Medulla oblongata (tissue), 1 donor: ENCODE results near the gene C3orf62.

Experiments
- DNase-seq: peaks from one replicate; pipeline ENCODE4 v3.0.0-alpha.2; 2015; ENCODE audit errors: extremely low spot score

Gene C3orf62

DNA sequence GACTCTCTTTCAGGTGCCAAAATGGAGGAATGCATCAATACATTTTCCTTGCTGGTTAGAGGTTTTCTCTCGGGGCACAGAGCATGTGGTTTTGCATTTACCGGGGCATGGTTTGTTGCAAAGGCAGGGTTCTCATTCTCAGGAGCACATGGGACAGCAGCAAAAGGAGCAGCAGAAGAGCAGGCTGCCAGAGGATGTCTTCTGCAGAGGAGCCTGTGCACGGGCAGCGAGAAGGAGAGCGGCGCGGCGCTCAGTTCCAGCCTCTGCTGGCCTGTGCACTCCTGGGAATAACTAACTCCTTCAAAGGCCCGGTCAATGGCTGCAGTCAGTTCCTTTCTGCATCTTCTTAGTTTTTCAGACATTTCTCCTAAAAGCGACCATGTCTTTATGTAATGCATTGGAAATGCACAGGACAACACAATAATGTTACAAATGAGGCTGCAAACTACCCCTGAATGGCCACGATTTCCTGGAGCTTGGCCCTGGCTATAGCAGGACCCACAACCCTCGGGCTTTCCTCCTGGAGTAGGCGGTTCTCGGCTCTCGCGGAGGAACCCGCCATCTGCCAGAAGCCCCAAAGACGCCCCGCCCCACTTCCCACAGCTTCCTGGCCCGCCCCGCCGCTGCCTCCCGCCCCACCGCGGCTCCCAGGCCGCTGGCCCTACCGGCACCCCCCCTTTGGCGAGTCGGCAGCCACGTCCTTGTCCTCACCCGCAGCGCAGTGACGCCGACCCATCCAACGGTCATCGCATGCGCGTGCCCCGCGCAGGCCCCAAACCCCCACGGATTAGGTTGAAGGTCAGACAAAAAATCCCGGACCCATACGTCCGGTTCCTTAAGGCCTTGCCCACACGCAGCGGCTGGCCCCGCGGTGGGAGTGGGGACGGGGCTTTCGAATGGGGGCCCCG is at the start of gene C3orf62:
C3orf62 (minus strand) TSS at position 758 of the 908 bp plus-strand sequence; CDS start at position 398, 360 bp downstream.
- DNase-seq: peak; percentile 78

DNA sequence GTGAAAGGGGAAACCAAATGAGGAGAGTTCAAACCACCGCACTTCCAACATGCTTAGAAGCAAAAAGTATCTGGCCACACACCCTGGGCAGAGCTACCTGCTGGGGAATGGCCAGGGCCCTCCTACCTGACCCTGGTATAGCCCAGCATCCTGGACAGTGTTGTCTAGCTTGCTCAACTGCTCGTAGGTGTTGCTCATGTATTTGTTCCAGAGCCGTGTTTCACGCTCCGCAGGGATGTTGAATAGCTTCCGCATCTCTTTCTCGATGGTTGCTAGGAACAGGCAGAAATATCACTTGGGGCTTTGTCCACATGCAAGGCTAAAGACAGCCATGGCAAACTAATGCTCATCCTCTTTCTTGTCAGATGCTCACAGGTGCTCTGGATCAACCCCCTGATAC is 47.7 kb upstream of the C3orf62 start:
- DNase-seq: no peak

DNA sequence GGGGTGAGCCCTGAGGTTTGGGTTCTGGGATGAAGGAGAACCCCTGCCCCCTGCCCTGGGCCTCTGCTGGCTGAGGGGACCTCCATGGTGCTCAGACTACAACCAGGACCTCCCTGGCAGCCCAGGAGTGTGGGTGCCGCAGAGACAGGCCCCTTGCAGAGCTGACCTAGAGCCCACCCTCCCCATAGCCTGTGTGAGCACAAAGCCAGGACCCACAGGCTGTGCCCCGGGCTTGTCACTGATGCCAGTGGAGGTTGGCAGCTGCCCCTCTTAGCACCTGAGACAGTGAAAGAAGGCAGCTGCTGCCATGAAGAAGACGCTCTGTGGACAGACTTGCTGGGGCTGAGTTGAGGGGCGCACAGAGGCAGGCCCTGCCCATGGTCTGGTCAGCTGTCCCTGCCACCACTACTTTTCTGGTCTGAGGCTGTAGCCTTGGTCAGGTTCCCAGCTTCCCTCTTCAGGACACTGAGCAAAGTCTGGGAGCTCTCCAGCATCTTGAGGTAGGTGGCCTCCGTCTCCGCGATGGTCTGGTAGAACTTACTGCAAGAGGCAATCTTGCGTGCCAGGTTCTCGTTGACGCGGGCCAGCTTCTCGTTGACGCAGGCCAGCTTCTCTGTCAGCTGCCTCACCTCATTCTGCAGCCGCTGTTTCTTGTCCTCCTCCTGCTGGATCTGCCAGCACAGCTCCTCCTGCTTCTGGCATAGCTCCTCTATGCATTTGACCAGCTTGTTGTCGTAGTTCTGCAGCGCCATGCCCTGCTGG is 39.8 kb upstream of the C3orf62 start:
- DNase-seq: peak; percentile 30

DNA sequence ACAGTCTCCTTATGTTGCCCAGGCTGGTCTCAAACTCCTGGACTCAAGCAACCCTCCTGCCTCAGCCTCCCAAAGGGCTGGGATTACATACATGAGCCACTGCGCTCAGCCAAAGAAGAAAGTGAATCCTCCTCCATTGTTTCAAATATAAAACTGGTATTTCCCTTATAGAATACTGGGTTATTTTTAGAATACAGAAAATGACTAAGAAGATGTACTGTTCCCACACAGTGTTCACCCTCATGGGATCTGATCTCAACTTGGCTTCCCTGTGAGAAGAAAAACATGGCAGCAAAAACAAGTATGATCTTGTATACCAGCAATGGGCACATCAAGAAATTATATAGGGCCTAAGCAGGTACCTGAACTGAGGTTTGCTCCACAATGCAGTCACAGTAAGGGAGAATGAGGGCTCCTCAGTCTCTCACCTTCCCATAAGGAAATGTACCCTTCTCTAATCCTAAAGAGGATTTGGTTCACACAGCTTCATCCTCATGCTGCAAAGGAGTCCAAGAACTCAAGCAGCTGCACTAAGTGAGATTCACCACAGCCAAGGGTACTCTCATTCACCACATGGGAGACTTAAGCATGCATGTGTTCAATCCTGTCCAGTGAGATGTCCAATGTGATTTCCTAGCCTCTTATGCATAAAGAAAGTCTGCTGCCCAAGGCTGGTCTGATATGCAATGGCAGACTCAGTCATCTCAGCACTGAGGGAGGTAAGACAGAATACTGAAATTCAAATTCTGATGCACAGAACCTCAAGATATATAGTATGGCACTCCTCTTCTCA is 37.1 kb upstream of the C3orf62 start:
- no peak for DNase-seq

DNA sequence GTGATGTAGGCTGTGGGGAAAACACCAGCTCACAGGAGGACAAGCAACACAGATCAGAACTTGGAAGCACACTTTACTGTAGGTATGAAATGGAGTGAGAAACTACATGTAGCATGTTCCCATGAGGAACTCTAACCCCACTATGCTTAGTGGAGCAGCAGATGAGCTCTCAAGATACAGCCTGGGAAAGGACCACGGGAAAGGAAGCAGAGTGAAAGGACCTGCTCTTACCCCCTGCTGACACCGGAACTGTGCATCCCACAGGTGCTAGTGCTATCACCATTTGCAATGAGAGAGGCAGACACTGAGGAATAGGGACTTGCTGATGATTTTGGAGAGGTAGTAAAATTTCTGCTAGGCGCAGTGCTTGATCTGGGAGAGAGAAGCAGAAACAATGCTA is 34.3 kb upstream of the C3orf62 start:
- DNase-seq: no peak

DNA sequence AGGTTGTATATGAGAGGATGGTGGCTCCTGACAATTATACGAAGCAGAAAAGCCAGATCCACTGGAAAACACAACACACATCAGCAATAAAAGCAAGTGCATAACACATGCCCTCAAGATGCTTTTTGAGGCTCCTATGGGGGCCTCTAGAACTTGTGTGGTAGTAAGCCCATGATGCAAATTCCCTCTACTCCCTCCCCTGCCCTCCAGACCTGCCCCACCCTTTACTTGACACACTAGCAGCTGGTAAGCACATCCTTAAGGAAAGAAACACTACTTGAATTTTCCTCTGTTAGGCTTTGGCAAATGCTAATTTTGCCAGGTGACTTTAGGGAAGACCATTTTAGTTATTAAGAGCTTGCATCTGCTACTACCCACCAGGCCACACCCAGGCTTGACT is 33.6 kb upstream of the C3orf62 start:
- no peak for DNase-seq

DNA sequence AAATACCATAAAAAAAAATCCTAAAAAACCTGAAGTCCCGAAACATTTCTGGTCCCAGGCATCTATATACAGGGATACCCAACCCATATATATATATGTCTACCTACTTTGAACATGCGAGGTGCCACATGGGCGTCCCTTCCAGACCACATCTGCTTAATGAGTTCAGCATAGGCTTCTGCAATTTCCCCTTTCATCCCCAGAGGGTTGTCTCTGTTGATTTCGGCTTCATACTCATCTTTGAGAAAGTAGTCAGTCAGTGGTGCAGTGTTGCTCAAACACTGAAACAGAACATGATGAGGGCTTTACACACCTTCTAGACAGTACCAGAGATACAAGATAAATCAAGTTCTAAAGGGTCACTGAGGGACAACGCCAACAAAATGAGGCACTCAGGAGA is 28.6 kb upstream of the C3orf62 start:
- no peak for DNase-seq

DNA sequence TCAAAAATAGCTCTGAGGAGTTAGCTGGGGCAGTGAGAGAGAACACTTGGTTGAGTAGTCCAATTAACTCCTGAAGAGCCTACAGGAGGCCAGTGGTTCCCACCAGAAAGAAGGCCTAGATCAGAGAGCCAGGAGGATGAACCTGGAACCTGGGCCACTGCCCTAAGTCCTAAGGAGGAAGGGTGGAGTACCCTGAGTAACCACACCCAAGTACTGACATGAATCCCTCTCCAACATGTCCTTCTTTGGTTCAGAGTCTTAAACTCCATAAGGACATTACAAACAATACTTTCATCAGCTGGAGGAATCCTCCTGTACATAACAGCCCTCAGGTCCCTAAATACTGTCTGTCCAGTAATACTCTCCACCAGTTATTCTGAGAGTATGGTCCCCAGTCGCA is 25.6 kb upstream of the C3orf62 start:
- DNase-seq: no peak

DNA sequence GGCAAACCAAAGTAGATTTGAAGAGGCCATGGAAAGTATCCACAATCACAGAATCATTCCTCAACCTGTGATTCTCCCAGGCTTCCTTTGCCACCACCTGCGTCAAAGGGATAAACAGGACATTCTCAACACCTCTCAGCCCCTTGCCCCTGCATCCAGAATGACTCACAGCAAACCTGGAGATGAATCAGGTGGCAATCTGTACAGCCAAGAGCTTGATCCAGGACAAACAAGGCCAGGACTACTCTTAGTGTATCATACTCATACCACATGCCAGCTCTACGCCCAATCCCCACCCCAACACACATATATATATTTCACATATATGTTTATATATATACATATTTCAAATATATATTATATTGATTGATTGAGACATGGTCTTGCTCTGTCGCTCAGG is 23.6 kb upstream of the C3orf62 start:
- no peak for DNase-seq

DNA sequence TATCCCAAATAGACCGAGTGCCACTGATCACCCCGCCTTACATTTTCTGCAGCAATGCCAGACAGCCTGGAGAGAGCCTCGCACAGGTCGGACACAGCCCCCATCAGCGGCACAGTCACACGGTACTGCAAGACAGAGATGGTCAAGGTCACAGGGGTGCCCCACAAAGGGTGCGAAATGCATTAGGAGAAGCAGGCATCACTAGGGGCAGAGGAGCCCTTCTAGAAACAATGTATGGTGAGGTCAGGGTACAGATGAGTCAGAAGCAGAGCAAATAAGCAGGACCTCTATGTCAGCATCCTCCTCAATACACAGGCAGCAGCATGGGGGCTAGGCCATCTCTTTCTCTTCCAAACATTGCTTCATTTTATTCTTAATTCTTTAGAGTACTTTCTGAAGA is 21.5 kb upstream of the C3orf62 start:
- no peak for DNase-seq

DNA sequence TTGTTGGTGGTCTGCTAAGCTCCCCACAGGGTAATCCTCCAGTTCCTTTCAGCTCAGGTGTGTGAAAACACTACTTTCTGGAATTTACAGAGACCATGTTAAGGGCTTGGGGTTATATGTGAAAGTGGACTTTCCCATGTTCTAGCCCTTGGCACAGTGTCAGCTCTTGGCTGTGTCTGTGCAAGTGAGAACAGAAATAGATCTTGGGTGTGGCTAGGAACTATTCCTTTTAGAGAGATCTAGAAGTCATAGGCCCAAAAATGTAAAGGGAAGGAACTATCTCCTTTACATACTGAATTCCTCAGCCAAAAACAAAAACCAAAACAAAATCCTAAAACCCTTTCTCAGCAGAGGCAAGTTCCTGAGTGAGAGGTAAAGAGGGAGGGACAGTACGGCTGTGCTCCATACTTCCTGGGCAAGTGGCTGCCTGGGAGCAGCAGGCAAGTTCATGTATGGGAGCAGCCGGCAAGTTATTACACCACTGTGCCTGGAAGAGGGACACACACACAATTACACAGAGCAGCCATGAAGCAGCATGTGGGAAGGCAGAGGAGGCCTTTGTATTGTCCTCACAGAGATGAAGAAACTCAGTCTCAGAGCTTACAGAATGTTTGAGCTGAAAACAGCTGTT is 19.9 kb upstream of the C3orf62 start:
- DNase-seq: no peak

DNA sequence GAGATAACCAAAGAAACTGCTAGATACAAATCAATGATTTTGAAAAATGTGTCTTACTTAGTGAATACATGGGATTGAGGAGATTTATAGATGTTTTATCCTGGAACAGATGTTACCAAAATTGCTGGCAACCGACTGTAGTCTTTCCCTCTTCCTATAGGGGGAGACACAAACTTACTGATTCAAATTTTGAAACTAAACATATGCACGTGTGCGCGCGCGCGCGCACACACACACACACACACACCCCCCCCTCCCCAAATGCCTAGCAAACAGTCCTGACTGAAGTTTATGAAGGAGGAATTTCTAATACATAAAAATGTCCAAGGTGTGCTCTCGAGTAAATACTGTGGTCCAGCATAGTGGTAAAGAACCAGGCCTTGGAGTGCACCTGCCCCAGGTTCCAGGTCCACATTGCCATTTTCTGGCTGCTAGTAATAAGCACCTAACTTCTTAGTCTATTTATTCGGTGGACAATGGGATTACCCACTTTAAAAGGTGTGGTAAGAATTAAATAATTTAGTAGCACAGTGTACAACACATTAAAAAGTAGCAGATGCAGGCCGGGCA is 18.5 kb upstream of the C3orf62 start:
- DNase-seq: no peak

DNA sequence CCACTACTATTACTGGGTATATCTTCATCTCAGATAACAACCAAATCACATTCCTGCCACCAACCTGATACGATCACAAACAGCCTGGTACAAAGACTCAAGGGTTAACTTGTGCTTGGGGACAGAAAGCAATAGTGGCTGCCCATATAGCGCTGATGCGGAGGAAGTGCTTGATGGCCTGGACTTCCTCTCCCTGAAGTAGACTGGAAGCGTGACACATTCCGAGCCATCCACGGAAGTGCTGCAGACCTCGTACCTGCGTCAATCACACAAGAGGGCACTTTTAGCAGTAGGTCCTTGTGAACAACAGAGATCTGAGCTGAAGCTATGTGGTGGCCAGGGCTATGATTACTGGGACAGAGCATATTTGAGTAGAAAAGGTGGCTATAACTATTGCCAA is 17.3 kb upstream of the C3orf62 start:
- DNase-seq: no peak

DNA sequence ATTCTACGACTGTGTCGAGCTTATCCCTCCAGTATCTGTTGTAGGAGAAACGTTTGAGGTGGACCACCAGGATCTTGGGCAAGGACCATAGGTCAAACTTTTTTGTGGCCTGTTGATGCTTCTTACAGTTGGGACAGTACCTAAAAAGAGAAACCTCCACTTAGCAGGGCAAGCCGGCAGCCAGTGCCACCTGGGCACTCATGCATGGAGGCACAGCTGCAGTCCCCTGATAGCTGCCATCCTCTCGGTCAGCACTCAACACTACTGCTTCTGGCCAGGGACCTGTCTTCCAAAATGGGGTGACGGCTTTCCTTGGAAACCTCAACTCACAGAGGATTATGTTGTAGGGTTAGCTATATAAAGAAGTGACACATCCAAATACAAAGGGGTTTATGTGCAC is 7.0 kb upstream of the C3orf62 start:
- DNase-seq: no peak

DNA sequence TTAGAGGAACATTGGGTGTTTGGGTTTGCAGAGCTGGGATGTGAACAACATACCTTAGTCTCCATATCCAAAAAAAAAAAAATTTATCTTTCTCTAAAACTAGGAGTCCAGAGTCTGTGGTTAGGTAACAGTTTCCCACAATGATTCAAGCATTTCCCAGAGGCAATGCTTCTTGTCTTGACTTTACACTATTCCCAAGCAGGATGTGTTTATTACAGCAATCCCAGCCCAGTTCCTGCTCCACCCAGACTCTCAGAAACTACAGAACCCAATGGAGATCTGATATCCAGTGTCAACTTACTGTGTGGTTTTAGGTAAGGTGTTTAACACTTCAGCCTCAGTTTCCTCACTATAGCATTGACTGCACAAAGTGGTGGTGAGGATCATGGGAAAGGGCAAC is 2.3 kb upstream of the C3orf62 start:
- no peak for DNase-seq

DNA sequence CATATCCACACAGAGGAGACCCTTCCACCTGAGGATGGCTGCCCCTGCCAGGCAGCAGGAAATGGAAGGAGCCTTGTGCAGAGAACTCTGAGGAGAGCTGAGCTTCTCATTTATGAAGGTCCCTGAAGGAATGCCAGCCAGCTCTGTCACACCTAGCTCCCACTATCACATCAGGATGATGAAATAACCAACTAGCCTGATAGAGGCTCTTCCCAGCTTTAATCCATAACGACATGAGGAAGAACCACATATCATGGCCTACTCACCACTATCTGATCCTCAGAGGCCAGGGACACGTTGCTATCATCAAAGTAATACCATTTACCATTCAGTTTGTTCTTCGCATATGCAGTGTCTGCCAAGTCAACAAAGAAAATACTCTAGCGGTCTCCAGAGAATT is 1.5 kb upstream of the C3orf62 start:
- DNase-seq: no peak

DNA sequence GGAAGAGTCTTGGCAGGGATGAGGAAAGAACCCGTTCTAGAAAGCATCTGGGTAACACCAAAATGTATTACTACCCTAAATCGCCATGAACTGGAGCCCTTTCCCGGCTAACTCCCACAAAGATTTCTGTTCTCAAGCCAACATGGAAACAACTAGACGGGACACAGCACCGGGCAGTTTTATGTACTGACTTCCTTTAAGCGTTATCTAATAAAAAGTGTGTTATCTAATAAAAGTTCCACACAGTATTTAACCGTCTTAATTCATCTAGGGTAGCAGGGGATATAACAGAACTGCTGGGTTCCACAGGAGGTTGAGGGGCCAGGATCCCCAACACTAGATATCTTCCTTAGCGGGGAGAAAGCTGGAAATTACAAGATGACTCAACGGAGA is 347 bp upstream of the C3orf62 start:
- DNase-seq: no peak

DNA sequence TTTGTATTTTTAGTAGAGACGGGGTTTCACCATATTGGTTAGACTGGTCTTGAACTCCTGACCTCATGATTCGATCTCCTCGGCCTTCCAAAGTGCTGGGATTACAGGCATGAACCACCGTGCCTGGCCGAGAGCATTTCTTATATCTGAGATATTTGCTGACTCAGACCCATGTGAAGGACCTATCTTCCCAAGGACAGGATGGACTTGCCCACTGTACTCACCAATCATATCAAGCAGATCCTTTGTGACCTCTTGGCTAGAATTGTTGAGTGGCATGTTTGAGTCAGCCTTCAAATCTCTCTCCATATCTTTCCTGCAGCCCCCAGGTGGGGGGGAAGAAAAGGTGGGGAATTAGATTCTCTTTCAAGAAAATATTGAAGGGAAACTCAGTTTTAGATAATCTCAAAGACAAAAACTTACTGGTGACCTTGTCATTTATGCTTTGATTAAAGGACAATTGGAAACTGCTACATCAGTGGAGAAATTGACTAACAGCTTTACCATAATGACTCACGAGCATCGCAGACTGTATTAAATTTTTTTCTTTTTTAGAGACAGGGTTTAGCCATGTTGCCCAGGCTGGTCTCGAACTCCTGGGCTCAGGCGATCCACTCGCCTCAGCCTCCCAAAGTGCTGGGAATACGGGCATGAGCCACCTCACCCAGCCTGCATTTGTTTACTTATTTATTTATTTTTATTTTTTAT is 3.1 kb downstream of the C3orf62 start:
- no peak for DNase-seq

DNA sequence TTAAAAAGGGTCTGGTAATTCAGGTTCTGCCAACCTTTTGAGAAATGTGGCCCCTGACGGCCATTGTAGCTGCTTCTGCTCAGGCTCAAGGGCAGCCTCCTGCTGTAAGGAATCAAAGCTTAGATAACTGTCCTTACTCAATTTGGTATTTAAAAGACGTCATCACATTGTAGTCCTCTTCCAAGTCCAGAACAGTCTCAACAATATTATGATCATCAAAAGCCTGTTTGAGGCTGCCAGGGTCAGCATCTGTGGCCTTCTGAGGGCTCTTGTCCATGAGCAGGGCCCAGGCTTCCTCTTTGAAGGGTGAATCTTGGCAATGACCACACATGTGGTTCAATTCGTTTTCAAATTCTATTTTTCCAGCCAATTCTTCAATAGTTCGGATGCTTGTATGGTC is 6.0 kb downstream of the C3orf62 start:
- no peak for DNase-seq

DNA sequence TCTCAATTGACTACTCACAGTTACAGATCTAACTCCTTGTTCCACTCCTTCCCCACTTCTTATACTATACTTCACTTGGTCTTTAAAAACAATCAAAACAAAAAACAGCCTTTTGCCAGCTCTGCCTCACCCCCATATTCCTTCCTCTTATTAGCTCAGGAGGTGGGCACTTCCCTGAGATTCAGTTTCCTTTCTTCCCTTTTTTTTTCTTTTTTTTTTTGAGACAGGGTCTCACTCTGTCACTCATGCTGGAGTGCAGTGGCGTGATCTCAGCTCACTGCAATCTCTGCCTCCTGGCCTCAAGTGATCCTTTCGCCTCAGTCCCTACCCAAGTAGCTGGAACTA is 6.9 kb downstream of the C3orf62 start:
- DNase-seq: no peak
